Aorta (tissue), 5 donors: Measurements from ENCODE around the gene UBE2D2. TPM values are rescaled to one million over a fixed set of nuclear protein-coding genes. Genes with fewer than 3 reads are reported as not detected.

Experiments used
- ATAC-seq: fragments of 200-7000 bp; cut with Tn5 transposase; one replicate; pipeline ENCODE4 v1.9.1; 2022; ENCODE audit warnings: moderate library complexity; ENCODE audit not compliant: low FRiP score
- DNase-seq, 2 donors: peaks; one replicate each; pipeline ENCODE4 v3.0.0-alpha.2; 2020
- H3K27ac ChIP-seq, 2 donors: one replicate each; pipeline ENCODE4 v1.5.1; 2013; ENCODE audit warnings: low read length in 2 of 2, mild to moderate bottlenecking in 2 of 2, moderate library complexity in 2 of 2, control low read depth in 1 of 2, inconsistent platforms in 1 of 2, low read depth in 1 of 2
- H3K27me3 ChIP-seq, 2 donors: one replicate each; pipeline ENCODE4 v1.6.1; 2013; ENCODE audit warnings: control low read depth in 1 of 2, low read length in 1 of 2, mild to moderate bottlenecking in 1 of 2, moderate library complexity in 1 of 2; ENCODE audit not compliant: insufficient read depth in 2 of 2, control insufficient read depth in 1 of 2
- H3K36me3 ChIP-seq, 2 donors: one replicate each; pipeline ENCODE4 v1.6.1; 2013; ENCODE audit warnings: control low read depth in 1 of 2, low read length in 1 of 2, mild to moderate bottlenecking in 1 of 2; ENCODE audit not compliant: insufficient read depth in 2 of 2, control insufficient read depth in 1 of 2
- H3K4me1 ChIP-seq, 2 donors: one replicate each; pipeline ENCODE4 v1.6.1; 2013; ENCODE audit warnings: low read length in 2 of 2, control low read depth in 1 of 2, mild to moderate bottlenecking in 1 of 2, moderate library complexity in 1 of 2; ENCODE audit not compliant: insufficient read depth in 2 of 2, control insufficient read depth in 1 of 2
- H3K4me3 ChIP-seq, 2 donors: one replicate each; pipeline ENCODE4 v1.5.1; 2013; ENCODE audit warnings: low read length in 2 of 2, control low read depth in 1 of 2, mild to moderate bottlenecking in 1 of 2
- H3K9me3 ChIP-seq: one replicate; pipeline ENCODE4 v1.6.1; 2013; ENCODE audit warnings: mild to moderate bottlenecking, low read length; ENCODE audit not compliant: control insufficient read depth
- WGBS, 2 donors: extraction: QIAGEN DNeasy Blood & Tissue Kit; methylation state at CpG; one replicate each; pipeline ENCODE4 v1.1.7; 2013; 5-methylcytosine and 5-hydroxymethylcytosine counted together
- intact Hi-C, 2 donors: fragments of 100-400 bp; cut with DNase I; formaldehyde crosslinking; loops; one replicate each; pipeline versions ENCODE4 v1.14.2 to v1.15.0; 2022
- polyA plus RNA-seq, 2 donors: library from polyadenylated mRNA; stranded (reverse); fragments of 200-250 nt; gene quantifications; one replicate each; pipeline ENCODE4 v1.2.3, GENCODE V29; 2013
- total RNA-seq, 2 donors: library from RNA; stranded (reverse); fragmentation: NEBNext Ultra II Directional; extraction: Animal tissue kit (Norgen Biotek cat#: 25700); gene quantifications; one replicate each; pipeline ENCODE4 v1.2.1, GENCODE V29; 2021
- donor health status: healthy with polysubstance abuse.
- donor health status: Bipolar disorder and iron deficiency.
- donor health status: DM: no; HTN: no; CAD: no.
- donor health status: DM: no; HTN: no; CAD: no.
- donor health status: DM: yes; HTN: yes; CAD: no.

The UBE2D2 gene
- total and polyA plus RNA-seq, 4 donors, result 96.8 to 116 (median 99.9) TPM

DNA sequence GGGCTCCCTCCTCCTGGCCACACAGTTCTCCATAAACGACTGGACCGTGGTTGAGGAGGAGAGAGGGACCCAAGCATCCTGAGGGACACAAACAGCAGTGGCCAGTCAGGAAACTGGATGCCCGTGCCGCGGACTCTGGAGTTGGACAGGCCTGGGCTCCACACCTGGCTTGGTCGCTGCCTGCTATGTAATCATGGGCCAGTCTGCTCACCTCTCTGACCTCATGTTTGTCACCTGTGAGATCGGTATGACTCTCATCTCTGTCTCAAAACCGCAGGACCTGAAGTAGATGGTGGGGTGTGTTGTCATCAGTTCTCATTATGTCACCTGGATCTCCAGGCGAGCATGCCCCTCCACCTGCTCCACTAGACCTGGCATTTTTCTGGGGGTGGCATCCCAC lies 101.5 kb downstream of the UBE2D2 start:
- no peaks in the 10 kb centered on the region for H3K36me3 ChIP-seq
- no peaks in the 10 kb centered on the region for H3K4me1 ChIP-seq
- H3K9me3 ChIP-seq, result no peaks in the 10 kb centered on the region
- peak overlapping the region in 1 of 2 donors; percentile 88 for H3K27ac ChIP-seq
- no peak overlapping the region for H3K4me3 ChIP-seq
- H3K27me3 ChIP-seq, result no peaks in the 10 kb centered on the region
- ATAC-seq, result no peak
- intact Hi-C loops, result no loop called here
- 81 to 82% methylated on average over 9 of the region's 9 CpGs for WGBS, 2 donors
- DNase-seq, result no peak

GRCh38 chr5:139663207-139664085 lies 102.3 kb downstream of the UBE2D2 start:
- Histone ChIP-seq H3K27me3 (no peaks in the 10 kb centered on the region), H3K27ac (peak overlapping the region in 1 of 2 donors; percentile 25), H3K9me3 (no peaks in the 10 kb centered on the region), H3K4me3 (no peak overlapping the region), H3K36me3 (no peaks in the 10 kb centered on the region), H3K4me1 (no peaks in the 10 kb centered on the region)
- intact Hi-C loops, result no loop called here
- WGBS, 2 donors, result 78 to 82% methylated on average over 14 of the region's 14 CpGs
- ATAC-seq (no peak), DNase-seq (no peak)

GRCh38 chr5:139664086-139664693 lies 103.1 kb downstream of the UBE2D2 start:
- Histone ChIP-seq H3K4me3 (no peak overlapping the region), H3K36me3 (no peaks in the 10 kb centered on the region), H3K9me3 (no peaks in the 10 kb centered on the region), H3K27ac (no peak overlapping the region), H3K4me1 (no peaks in the 10 kb centered on the region), H3K27me3 (no peaks in the 10 kb centered on the region)
- DNase-seq (peak in 1 of 2 donors; percentile 91), ATAC-seq (no peak)
- intact Hi-C loops, result no loop called here
- WGBS, 2 donors, result 72 to 73% methylated on average over 9 of the region's 9 CpGs

GRCh38 chr5:139664727-139665351 lies 103.7 kb downstream of the UBE2D2 start:
- H3K4me1 ChIP-seq, result no peaks in the 10 kb centered on the region
- ATAC-seq, result no peak
- no peaks in the 10 kb centered on the region for H3K36me3 ChIP-seq
- peak overlapping the region; percentile 1 to 8 for H3K27ac ChIP-seq
- no peak overlapping the region for H3K4me3 ChIP-seq
- 9 to 17% methylated on average over 15 of the region's 15 CpGs for whole genome bisulfite sequencing, 2 donors
- H3K27me3 ChIP-seq, result no peaks in the 10 kb centered on the region
- DNase-seq, result no peak
- no peaks in the 10 kb centered on the region for H3K9me3 ChIP-seq
- intact Hi-C loops, result no loop called here

DNA sequence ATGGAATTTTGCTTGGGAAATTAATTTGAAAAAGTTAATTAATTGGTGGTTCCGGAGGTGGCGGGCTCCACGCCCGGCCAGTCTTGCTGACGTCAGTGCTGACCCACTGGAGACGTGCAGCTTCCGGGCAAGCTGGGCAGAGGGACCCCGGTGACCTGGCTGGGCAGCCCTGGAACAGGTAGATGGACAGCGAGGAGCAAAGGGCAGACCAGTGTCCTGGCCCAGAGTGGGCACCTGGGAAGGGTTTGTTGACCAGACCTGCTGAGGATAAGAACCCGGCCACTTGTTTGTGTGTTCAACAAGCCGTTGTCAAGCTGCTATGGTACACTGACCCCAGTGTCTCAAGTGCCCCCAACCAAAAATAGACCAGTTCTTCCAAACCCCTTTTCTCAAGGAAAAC lies 104.5 kb downstream of the UBE2D2 start:
- Histone ChIP-seq H3K4me1 (no peaks in the 10 kb centered on the region), H3K9me3 (no peaks in the 10 kb centered on the region), H3K27me3 (no peaks in the 10 kb centered on the region), H3K4me3 (no peak overlapping the region), H3K27ac (peak overlapping the region; percentile 1 to 14), H3K36me3 (no peaks in the 10 kb centered on the region)
- 58 to 75% methylated on average over 11 of the region's 11 CpGs for WGBS, 2 donors
- intact Hi-C loops, result no loop called here
- DNase-seq (no peak), ATAC-seq (no peak)

DNA sequence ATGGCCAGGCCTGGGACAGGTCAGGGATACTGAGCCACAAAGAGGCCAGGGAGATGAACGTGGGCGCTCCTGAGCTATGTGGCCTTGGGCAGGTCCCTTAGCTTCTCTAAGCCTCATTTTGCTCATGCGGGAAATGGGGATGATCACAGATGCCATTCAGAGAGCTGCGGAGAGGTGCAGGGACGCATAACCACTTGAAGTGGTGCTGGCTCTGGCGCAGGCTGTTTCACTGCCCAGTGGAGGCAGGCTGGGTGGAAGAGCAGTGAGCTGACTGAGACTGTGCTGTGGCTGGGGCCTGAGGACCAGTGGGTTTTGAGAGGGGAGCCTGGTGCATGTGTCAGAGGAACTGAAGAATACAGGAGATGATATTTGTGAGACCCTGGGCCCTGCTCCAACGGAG lies 105.4 kb downstream of the UBE2D2 start:
- H3K9me3 ChIP-seq, result no peaks in the 10 kb centered on the region
- intact Hi-C loops, result no loop called here
- H3K27ac ChIP-seq, result peak overlapping the region in 1 of 2 donors; percentile 8
- no peak overlapping the region for H3K4me3 ChIP-seq
- DNase-seq (no peak), ATAC-seq (no peak)
- peaks cover 0 to 4% of the 10 kb centered on the region in 2 donors for H3K4me1 ChIP-seq
- no peaks in the 10 kb centered on the region for H3K36me3 ChIP-seq
- WGBS, 2 donors, result 64 to 66% methylated on average over 7 of the region's 7 CpGs
- H3K27me3 ChIP-seq, result no peaks in the 10 kb centered on the region

- H3K9me3 ChIP-seq, result no peaks in the 10 kb centered on the region
- no peak for DNase-seq
- H3K27ac ChIP-seq, result peak overlapping the region in 1 of 2 donors; percentile 64
- 79 to 91% methylated on average over 2 of the region's 2 CpGs for WGBS, 2 donors
- H3K4me1 ChIP-seq, result peaks cover 0 to 6% of the 10 kb centered on the region in 2 donors
- no peak overlapping the region for H3K4me3 ChIP-seq
- intact Hi-C loops, result no loop called here
- H3K36me3 ChIP-seq, result no peaks in the 10 kb centered on the region
- no peak for ATAC-seq
- H3K27me3 ChIP-seq, result no peaks in the 10 kb centered on the region
Observed at GRCh38 chr5:139667001-139667729, 106.0 kb downstream of the UBE2D2 start.

GRCh38 chr5:139667730-139668063 lies 106.6 kb downstream of the UBE2D2 start:
- Histone ChIP-seq H3K36me3 (no peaks in the 10 kb centered on the region), H3K4me3 (no peak overlapping the region), H3K4me1 (peaks cover 0 to 6% of the 10 kb centered on the region in 2 donors), H3K9me3 (no peaks in the 10 kb centered on the region), H3K27me3 (no peaks in the 10 kb centered on the region), H3K27ac (peak overlapping the region; percentile 92 to 93)
- ATAC-seq (no peak), DNase-seq (no peak)
- WGBS, 2 donors, result 8 to 19% methylated on average over 5 of the region's 5 CpGs
- intact Hi-C loops, result no loop called here
